Measurements from ENCODE around the gene SLC40A1. TPM values are rescaled to one million over a fixed set of nuclear protein-coding genes. Genes with fewer than 3 reads are reported as not detected.

The SLC40A1 gene
- total RNA-seq, 1 experiment from 2014 or later = 109 TPM

DNA sequence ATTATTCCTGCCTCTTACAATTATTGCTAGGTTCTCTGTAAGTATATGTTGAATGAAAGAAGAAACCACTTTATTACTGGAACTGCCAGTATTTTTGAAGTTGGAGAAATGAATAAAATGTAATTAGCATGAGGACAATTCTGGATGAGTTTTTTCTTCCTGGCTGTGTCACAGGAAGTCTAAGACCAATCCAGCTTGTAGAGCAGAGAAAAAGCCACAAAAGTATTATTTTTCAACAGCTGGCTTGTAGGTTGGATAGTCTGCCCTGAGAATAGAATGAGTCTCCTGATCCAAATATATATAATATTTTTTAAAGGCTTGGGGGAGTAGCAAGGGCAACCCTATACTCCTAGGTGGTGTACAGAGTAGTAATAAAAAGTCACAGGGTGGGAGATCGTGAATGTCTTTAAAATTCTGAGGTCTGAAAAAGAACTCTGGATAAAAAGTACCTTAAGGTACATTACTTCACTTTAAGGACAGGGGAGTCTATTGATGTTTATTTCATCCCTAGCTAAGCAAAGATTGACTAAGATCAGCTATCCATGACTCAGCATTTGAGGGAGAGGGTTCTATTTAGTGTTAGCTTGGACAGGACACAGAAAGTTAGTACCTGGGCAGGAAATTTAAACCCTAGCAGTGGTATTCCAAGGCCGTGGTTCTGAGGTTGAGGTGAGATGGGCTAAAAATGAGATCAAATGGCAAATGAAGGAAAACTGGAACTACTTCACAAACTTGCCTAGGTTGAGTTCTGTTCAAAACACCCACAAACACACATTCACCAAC, 31.7 kb downstream of the SLC40A1 start:
- no peaks in the 10 kb centered on the region for H3K27me3 ChIP-seq (replicated peaks; ENCODE audit: control insufficient read depth, insufficient read depth, low read length)
- no peak overlapping the region for H3K4me3 ChIP-seq (ENCODE audit: low read depth, low read length)
- peaks cover 20% of the 10 kb centered on the region for H3K4me1 Mint-ChIP-seq (ENCODE audit: low read depth, unreplicated experiment)
- intact Hi-C loops (cut with micrococcal nuclease; ENCODE audit: unreplicated experiment) = loop anchor here (10.0 kb wide), 1 partner anchor 364 kb away; no protein-coding TSS in a partner anchor
- ChIA-PET POLR2A (interaction anchor here (0.6 kb wide), 1 partner anchor 30 kb away, joined by 3 read pairs; no protein-coding TSS in a partner anchor), CTCF (no interaction called here)
- H3K27ac Mint-ChIP-seq (ENCODE audit: unreplicated experiment) = peak overlapping the region; percentile 66
- H3K4me1 ChIP-seq = peaks cover 26% of the 10 kb centered on the region
- H3K36me3 ChIP-seq (ENCODE audit: control insufficient read depth, insufficient read depth, low read length) = no peaks in the 10 kb centered on the region
- no peaks in the 10 kb centered on the region for H3K9me3 Mint-ChIP-seq (ENCODE audit: unreplicated experiment)
- BruUV-seq (replicated peaks) = no TSS peak
- no peak for DNase-seq
- H3K4me3 Mint-ChIP-seq (ENCODE audit: unreplicated experiment) = no peak overlapping the region
- H3K9me3 ChIP-seq = no peaks in the 10 kb centered on the region
- H3K36me3 Mint-ChIP-seq (ENCODE audit: insufficient read depth, unreplicated experiment) = no peaks in the 10 kb centered on the region
- TF ChIP-seq CTCF (IDR thresholded peaks at IDR 0.05; ENCODE audit: insufficient read depth in 1 of 2, low read depth in 1 of 2, low read length in 1 of 2, severe bottlenecking in 1 of 2, unreplicated experiment in 1 of 2) = no peak
- no peaks in the 10 kb centered on the region for H3K27me3 Mint-ChIP-seq (ENCODE audit: insufficient read depth, unreplicated experiment)

GRCh38 chr2:189545418-189545817, 35.2 kb downstream of the SLC40A1 start:
- intact Hi-C loops (cut with micrococcal nuclease; ENCODE audit: unreplicated experiment) = loop anchor here (10.0 kb wide), 1 partner anchor 361 kb away; no protein-coding TSS in a partner anchor
- H3K4me3 ChIP-seq (ENCODE audit: low read depth, low read length) = no peak overlapping the region
- H3K36me3 ChIP-seq (ENCODE audit: control insufficient read depth, insufficient read depth, low read length) = no peaks in the 10 kb centered on the region
- no peaks in the 10 kb centered on the region for H3K27me3 Mint-ChIP-seq (ENCODE audit: insufficient read depth, unreplicated experiment)
- POLR2A ChIA-PET = no interaction called here
- peaks cover 37% of the 10 kb centered on the region for H3K4me1 ChIP-seq
- no peak overlapping the region for H3K4me3 Mint-ChIP-seq (ENCODE audit: unreplicated experiment)
- no peaks in the 10 kb centered on the region for H3K9me3 ChIP-seq
- no peak for DNase-seq
- no peak overlapping the region for H3K27ac Mint-ChIP-seq (ENCODE audit: unreplicated experiment)
- no peak for TF ChIP-seq CTCF (IDR thresholded peaks at IDR 0.05; ENCODE audit: insufficient read depth in 1 of 2, low read depth in 1 of 2, low read length in 1 of 2, severe bottlenecking in 1 of 2, unreplicated experiment in 1 of 2)
- peaks cover 33% of the 10 kb centered on the region for H3K4me1 Mint-ChIP-seq (ENCODE audit: low read depth, unreplicated experiment)
- BruUV-seq (replicated peaks) = no TSS peak
- no peaks in the 10 kb centered on the region for H3K36me3 Mint-ChIP-seq (ENCODE audit: insufficient read depth, unreplicated experiment)
- CTCF ChIA-PET = no interaction called here
- no peaks in the 10 kb centered on the region for H3K9me3 Mint-ChIP-seq (ENCODE audit: unreplicated experiment)
- H3K27me3 ChIP-seq (replicated peaks; ENCODE audit: control insufficient read depth, insufficient read depth, low read length) = no peaks in the 10 kb centered on the region

- Mint-ChIP-seq H3K4me3 (ENCODE audit: unreplicated experiment) (no peak overlapping the region), H3K27me3 (ENCODE audit: insufficient read depth, unreplicated experiment) (no peaks in the 10 kb centered on the region), H3K9me3 (ENCODE audit: unreplicated experiment) (no peaks in the 10 kb centered on the region), H3K27ac (ENCODE audit: unreplicated experiment) (no peak overlapping the region), H3K36me3 (ENCODE audit: insufficient read depth, unreplicated experiment) (no peaks in the 10 kb centered on the region), H3K4me1 (ENCODE audit: low read depth, unreplicated experiment) (peaks cover 37% of the 10 kb centered on the region)
- H3K27me3 ChIP-seq (replicated peaks; ENCODE audit: control insufficient read depth, insufficient read depth, low read length) = no peaks in the 10 kb centered on the region
- H3K36me3 ChIP-seq (ENCODE audit: control insufficient read depth, insufficient read depth, low read length) = no peaks in the 10 kb centered on the region
- peaks cover 41% of the 10 kb centered on the region for H3K4me1 ChIP-seq
- no peak overlapping the region for H3K4me3 ChIP-seq (ENCODE audit: low read depth, low read length)
- ChIA-PET POLR2A (no interaction called here), CTCF (no interaction called here)
- no TSS peak for BruUV-seq (replicated peaks)
- intact Hi-C loops (cut with micrococcal nuclease; ENCODE audit: unreplicated experiment) = loop anchor here (10.0 kb wide), 1 partner anchor 360 kb away; no protein-coding TSS in a partner anchor
- DNase-seq = no peak
- no peaks in the 10 kb centered on the region for H3K9me3 ChIP-seq
- TF ChIP-seq CTCF (IDR thresholded peaks at IDR 0.05; ENCODE audit: insufficient read depth in 1 of 2, low read depth in 1 of 2, low read length in 1 of 2, severe bottlenecking in 1 of 2, unreplicated experiment in 1 of 2) = no peak
Observed at GRCh38 chr2:189544318-189545042, 36.1 kb downstream of the SLC40A1 start.

Data from Caco-2 (cell line).